HUDEP-2 (cell line): ENCODE data around the gene MARCHF10.

Experiments
- DNase-seq, 76 experiments: peaks; one replicate each; lab custom pipeline; 2025; ENCODE audit not compliant: unreplicated experiment in 76 of 76; lab: John Stamatoyannopoulos, UW

MARCHF10 gene

GRCh38 chr17:62720126-62720850, 87.8 kb downstream of the MARCHF10 start:
- peak in 5 of 76 experiments; percentile 1 to 16 (median 12) for DNase-seq

GRCh38 chr17:62719586-62719985, 88.5 kb downstream of the MARCHF10 start:
- no peak for DNase-seq

DNA sequence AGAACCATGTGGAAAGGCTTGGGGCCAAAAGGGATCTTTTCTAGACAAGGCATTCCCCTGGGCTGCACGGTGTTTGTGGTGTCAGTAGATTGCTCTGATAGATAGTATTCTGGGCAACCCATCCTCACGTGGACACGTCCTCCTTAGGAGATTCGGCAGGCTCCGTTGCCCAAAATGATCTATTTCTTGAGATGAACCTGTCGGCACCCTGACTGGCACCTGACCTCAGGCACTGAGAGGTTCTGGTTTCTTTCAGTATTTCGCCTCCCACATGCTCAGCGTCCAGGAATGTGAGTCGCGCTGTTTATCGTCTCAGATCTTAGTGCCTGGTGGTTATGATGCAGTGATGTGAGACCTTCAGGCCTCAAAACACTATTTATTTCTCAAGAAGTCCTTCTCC, 89.7 kb downstream of the MARCHF10 start:
- DNase-seq = no peak

- DNase-seq = no peak
These were observed 90.2 kb downstream of the MARCHF10 start for GRCh38 chr17:62717889-62718288.

- no peak for DNase-seq
These were observed 90.6 kb downstream of the MARCHF10 start for GRCh38 chr17:62717589-62717855.

DNA sequence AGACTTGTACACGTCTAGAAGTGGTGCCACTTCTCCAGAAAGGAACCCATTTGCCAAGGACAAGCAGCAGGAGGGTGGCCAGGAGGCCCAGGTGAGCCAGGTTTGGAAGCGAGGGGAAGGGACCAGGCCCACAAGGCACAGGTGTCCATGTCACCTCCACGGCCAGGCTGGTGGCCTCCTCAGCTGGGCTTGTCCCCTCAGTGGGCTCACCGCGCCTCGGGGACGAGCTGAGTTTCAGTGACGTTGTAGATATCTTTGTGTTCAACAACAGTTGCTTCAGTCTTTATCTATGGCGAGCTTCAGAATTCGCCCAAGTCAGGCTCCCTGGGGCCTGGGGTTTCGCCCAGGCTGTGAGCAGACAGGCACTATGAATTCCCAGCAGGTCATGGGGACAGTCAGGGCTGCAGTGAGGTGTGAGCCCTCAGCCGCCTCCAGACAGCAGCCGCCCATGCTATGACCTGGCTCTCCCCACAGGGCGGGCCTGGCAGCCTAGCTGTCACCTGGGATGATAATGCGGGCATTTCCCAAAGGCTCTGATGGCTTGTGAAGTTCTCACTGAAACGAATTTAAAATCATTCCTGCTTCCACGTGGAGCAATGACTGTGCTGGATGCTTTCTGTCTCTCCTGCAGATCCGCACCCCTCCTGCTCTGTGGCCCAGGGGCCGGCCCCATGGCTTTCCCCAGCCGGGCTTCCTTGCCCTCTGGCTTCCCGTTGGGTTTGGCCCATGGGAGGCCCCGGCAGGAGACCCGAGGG, 91.1 kb downstream of the MARCHF10 start:
- DNase-seq = no peak

- no peak for DNase-seq
These were observed 92.2 kb downstream of the MARCHF10 start for GRCh38 chr17:62715882-62716390.

GRCh38 chr17:62714016-62714777, 93.9 kb downstream of the MARCHF10 start:
- no peak for DNase-seq

- DNase-seq = no peak
These were observed 94.8 kb downstream of the MARCHF10 start for GRCh38 chr17:62713086-62713881.

- no peak for DNase-seq
These were observed 95.9 kb downstream of the MARCHF10 start for GRCh38 chr17:62712171-62712581.

DNA sequence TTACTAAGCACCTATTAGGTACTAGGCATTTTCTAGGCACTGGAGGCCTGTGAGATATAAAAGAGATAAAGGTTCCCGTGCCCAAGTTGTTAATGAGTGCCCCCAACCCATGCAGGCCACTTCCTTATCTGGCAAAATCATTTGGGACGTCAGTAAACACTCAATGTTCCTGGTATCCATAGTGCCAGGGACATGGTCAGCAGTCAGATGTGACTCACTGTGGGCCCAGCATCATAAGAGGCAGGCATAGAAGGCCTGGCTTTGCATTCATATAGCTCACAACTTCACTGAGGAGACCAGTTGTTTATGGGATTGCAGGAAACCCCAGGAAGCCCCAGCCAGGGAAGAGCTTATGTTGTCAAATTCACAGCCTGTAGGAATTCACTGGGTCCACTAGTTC, 99.5 kb downstream of the MARCHF10 start:
- no peak for DNase-seq

- DNase-seq = no peak
These were observed 100.7 kb downstream of the MARCHF10 start for GRCh38 chr17:62707425-62707739.

DNA sequence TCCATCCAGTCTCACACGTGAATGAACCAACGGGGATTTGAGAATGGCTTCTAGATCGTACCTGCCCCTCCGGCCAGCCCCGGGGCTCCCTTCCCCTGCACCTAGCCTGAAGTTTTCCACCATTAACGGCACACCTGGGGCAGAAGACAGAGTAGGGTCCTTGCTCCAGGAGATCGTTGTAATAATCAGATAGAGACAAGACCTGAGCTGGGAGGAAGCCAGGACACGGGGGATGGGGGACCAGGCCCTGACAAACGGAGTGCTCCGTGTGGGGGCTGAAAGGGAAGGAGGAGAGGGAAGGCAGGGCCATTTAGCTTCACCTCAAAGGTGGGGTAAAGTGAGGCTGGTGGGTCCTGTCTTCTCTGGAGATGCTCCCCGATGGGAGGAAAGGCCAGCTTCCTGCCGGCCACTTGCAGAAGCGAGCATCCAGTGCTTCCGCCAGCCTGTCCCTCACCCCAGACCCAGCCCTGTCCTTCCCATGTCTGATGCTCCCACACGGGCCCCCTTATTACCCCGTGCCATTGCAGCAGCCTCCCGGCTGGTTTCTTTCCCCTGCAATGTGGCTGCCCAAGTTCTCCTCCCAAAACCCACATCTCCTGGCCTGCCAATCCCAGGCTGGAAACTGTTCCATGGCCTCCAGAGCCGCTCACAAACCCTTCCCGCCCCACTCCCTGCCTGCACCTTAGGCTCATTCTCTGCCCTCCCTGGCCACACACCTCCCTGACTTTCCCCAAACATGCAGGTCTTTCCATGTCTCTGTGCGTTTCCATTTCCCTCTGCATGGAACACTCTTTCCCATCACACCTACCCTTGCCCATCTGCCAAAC, 101.3 kb downstream of the MARCHF10 start:
- DNase-seq = no peak

DNA sequence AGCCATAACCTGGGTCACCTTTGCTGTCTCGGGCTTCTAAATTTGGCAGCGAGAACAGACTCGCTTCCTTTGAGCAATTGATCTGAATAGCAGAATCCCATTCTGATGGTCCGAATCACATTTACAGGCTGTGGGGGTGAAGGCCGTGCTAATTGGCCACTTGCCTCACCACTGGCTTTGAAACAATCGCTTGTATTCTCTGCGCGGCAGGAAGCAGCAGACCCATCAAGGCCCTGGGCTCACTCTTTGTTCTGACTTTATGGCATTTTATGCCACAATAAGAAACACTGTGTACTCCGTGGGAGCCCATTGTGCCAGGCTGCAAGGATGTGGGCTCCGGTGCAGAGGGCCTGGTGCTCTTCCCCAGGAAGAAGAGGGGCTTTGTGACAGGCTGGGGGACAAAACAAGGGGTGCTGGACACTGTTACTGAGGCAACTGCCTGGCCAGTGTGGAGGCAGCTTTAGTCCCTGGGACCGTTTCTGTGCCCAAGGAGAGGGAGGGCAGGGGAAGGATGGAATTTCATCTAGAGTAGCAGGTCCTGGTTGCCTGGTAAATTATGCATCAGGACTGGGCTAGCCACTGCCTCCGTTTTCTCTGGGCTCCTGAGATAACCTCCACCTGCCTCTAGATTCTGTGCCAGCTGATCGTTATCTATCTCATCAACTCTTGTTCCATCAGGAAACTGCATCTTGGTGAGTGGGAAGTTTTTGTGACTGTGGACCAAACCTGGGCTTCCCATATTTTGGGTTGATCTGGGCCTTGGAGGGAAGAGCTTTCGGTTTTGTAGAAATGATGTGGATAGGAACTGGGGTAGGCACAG, 102.1 kb downstream of the MARCHF10 start:
- no peak for DNase-seq

- DNase-seq = no peak
These were observed 102.8 kb downstream of the MARCHF10 start for GRCh38 chr17:62705156-62705777.

- DNase-seq = no peak
These were observed 103.6 kb downstream of the MARCHF10 start for GRCh38 chr17:62704381-62704971.

DNA sequence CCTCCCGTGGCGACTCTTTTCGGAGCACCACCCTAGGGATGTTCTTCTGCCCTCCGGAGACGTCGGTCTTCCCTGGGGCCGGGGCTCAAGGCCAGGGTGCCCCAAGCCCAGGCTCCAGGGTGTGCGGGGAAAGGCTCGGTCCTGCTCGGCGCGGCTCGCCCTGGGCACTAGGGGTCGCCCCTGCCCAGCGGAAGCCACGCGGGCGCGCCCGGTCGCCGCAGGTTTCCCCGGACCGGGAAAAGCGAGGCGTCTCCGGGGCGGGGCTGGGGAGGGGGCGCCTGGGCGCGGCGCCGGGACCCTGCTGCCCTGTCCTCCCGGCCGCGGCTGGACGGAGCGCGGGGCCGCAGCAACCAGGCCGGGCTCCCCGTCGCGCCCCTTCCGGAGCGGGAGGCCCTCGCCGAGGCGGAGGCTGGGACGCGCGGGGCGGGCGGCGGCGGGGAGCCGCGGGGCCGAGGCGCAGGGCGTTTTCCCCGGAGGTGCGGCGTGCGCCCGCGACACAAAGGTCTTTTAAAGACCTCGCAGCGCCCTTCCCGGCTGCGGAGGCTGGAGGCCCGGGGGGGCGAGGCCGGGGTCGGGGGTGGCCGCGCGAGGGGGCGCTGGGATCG, 104.2 kb downstream of the MARCHF10 start:
- DNase-seq = peak in 52 of 76 experiments; percentile 1 to 71 (median 34)

DNA sequence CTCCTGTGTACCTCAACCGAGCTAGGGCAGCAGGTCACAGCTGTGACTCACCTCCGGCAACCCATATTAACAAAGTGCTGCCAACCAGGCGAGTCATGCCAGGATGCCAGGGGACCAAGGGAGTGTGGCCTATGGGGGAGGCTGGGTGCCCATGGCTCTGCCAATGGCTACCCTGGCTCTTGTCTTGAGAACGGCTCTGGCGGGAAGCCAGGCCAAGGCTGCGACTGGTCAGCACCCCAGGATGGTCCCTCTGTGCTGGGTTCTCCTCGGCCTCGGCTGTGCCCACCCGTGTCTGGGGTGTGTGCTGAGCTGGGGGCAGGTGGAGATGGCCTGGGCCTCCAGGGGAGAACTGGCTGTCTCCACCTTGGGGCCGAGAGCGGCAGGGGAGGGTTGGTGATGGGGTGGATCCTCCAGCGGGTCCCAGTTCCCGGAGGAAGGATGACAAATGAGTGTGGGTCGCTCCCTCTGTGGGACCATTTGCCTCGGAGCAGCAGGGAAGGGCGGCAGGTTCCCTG, 104.8 kb downstream of the MARCHF10 start:
- DNase-seq = no peak
